NCI-H1417 treated with DMSO at 0.1 percent for 48 hours (cell line): Measurements from ENCODE around the gene PCGF2.

Experiments
- DNase-seq: peaks from one replicate; lab custom pipeline; 2025; lab: John Stamatoyannopoulos, UW

PCGF2 gene

DNA sequence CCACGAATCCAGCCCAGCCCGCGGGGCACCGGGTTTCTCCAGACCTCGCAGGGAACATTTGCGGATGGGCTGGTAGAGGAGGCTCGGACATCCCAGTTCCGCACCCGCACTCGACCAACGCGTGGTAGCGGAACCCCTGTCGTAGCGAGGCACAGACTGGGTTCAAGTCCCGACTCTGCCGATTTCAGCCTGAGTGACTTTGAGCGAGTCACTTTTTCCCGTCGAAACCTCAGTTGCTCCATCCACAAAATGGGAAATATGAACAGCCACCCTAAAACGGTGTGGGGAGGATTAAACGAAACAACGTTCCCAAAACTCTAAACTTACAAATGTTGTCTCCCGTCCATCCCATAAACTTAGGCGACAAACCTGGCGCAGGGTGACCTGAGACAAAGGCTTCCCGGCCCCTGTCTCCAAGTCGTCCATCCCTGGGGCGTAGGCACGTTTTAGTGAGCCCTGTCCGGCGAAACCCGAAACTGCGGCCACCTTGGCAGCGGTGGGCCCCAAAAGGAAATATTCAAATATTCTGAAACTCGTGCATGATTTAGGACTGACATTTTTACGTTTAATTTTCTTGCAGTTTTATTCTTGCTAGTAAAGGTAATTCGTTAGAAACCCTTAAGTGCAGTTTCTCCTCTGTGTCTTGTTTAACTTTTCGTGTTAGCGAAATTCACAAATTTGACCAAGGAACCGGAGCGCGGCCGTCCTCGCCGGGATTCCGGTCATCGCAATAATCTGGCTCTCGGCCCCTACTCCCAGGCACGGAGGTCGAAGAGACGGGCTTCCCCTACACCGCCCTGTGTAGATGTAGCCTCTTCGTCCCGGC, 45.0 kb downstream of the PCGF2 start:
- DNase-seq: no peak

DNA sequence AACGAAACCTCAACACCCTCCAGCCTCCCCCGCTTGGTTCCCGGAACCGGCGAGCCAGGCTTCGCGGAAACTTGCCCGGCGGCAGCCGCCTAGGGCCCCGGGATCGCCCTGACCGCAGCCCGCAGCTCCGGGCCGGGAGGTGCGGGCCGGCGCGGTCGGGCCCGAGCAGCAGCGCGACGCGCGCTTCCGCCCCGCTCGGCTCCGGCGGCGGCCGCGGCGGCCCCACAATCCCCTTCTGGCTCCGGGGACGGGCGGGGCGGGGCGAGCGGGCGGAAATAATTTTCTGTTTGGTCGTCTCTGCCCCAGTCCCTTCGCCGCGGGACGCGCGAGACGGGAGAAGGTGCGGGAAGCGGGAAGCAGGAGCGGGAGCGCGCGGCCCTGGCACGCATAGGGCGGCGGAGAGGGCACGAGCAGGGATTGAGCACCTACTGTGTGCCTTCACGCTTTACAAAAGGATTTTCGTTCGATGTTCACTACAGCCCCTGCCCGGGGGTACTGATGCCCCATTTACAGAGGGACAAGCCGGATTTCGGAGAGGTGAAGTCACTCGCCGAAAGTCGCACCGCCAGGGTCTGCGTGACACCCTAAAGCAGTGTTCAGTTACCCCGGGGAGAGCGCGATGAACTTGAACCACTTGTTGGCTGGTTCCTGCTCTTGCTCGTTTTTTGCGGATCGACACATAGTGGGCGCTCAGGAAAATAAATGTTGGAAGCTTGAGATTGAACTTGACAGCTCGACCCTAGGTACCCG, 45.8 kb downstream of the PCGF2 start:
- DNase-seq: peak; percentile 37

DNA sequence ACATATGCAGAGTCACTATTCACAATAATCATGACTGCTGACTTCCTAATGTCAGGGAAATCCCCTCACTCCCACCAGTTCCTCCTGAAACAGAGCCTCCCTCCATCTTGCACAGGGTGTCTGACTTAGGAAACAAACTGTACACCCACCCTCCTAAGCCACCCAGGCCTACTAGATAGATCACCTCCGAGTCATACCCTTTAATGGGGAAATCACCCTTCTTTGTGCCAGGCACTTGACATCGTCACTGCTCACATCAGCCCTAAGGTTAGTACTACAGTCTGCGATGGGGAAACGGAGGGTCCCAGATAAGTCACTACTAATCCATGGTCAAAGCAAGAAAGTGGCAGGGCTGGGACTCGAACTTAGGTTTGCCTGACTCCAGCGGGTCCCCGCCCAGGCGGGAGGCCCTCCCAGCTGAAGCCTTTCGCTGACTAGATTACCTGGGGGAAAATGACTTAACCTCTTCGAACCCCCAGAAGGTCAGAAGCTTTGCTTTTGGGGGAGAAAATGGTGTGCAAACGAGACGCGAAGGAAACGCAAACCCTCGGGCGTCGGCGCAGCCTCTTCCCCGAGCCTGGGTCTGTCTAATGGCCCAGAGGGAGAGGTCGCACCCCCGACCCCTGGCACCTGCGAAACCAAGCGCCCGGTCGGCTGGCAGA, 46.5 kb downstream of the PCGF2 start:
- DNase-seq: no peak

DNA sequence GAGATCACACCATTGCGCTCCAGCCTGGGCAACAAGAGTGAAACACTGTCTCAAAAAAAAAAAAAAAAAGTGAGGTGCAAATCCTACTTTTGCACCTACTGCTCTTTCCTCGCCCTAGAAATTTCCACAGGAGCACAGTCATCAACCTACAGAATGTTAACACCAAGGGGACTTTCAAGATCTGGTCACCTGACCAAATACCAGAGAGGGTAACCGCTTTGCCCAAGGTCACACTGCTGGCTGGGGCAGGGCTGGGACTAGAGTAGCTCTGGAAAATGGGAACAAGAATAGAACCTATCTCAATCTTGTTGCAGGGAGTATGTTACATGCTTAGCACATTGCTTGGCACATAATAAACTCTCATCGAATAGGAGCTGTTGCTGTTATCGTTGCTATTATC, 49.4 kb downstream of the PCGF2 start:
- no peak for DNase-seq

DNA sequence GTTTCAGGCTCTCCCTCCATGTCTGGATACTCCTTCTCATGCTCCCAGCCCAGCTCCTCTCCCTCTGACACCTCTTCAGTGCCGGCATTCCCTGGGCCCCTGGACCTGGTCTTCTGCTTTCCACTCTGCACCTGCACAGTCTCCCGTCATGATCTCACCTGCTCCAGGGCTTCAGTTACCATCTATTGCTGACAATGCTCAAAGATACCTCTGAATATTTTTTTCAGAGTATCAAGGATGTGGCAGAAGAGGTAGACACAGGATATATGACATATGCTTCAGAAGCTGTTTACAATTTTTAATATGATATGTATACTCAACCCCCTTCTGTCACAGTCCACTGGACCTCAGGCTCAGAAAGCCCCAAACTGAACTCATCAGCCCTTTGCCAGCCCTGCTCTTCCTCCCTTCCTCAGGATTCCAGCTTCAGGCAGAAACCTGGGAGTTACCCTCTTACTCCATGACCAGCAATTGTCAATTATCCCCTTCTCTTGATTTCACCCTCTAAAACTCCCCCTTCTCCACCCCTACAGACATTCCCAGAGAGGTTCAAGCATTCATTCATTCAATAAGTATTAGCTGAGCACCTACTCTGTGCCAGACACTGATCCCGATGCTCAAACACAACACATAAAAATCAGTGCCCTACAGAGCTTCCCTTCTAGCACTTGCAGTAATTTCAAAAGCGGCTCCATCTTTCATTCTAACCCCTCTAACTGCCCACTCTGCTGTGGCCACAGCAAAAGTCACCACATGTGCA, 50.9 kb downstream of the PCGF2 start:
- DNase-seq: no peak

DNA sequence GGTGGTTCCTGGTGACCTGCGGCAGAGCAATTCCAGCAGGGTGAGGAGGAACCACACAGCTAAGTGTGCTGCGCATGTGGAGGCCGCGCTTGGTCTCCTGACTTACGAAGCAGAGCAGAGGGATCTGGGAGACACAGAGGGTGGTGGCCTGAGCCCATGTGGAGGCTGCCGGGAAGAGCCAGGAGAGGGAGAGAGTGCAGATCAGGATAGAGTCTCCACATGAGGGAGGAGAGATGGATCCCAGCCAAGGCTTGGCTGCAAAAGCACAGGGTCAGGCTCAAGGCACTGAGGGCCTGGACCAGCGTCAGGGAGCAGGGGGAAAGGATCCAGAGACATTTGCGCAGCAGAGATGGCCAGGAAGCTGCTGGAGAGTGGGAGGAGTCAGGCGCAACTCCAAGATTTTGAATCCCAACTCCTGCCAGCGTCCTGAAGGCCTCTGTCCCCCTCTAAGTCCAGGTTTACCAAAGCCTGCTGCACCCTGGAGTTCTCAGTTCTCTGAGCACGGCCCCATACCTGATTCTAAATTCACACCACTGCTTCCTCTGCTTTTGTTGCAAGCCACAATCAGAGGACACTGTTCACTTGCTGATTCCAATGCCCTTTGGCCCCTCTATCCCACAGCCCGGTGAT, 54.3 kb downstream of the PCGF2 start:
- DNase-seq: no peak

DNA sequence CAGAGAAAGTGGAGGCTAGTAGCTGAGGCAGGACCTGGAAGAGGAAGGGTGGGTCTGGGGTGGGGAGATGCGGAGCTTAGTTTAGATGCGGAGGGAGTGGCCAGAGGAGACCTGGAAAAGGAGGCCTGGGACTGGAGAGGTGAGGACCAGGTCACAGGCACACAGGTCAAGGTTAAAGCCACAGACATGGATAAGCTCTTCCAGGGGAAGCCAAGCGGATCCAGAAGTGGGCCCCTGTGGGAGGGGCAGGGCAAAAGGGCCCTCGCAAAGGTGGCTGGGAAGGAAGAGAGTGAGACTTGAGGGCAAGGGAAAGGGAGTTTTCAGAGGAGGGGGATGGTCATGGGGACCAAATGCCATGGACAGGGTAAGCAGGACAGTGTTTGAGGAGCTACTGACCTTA, 57.0 kb downstream of the PCGF2 start:
- no peak for DNase-seq

DNA sequence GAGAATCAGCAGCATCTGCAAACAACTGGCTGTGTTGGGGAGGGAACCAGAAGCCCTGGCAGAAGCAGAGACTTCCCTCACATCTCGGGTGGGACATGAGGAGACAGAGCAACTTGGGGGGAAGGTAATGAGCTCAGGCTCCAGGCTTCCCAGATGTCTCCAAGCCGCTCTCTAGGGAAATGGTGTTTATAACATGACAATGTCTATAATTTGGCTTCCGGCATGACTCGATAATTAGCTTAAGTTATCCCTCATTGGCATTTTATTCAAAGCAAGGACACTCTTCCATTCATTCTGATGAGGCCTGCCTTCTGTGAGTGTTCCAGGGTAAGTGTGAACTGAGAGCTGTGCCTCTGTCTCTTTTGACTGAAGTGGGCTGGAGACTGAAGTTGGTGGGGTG, 57.8 kb downstream of the PCGF2 start:
- DNase-seq: no peak

DNA sequence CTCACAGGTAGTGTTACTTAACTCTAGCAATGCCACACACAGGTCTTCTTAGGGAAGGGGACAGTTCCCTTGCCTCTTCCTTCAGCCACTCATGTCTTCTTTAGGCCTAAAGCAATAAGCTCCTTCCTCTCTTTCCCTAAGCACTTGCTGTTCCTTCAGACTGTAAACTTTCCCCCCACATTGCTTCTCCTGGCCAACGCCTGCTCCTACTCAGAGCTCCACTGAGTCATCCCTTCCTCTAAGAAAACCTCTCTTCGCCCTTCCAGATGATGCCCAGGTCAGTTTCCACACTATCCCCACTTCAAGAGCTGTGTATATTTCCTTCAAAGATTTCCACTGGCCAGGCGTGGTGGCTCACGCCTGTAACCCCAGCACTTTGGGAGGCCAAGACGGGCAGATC, 60.9 kb downstream of the PCGF2 start:
- no peak for DNase-seq

DNA sequence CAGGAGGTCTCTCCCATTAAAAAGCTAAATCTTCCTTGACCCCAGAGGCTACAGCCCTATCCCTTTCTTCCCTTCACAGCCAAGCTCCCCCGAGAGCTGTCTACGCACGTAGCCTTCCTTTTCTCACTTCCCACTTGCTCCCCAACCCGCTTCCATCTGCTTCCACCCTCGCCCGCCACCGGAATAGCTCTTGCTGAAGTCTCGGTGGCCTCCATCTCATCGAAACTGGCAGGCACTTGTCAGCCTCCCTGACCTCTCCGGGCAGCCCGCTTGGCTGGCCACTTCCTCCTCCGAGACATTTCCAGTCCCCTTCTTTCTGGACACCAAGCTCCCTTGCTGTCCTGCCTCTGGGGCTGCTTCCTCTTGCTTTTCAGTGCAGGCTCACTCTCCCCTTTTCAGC, 62.6 kb downstream of the PCGF2 start:
- no peak for DNase-seq
